Activated CD4-positive, alpha-beta T cell treated with anti-CD3 and anti-CD28 coated beads, Interleukin-2, amount 50 U/mL, for 24 hours (primary cell): Measurements from ENCODE around the gene TVP23A.
"Not testable (repeated sequence)": the region's sequence is repeated elsewhere in the genome, so short reads cannot be mapped to it uniquely, and the experiment has no call there.

ENCODE experiments used
- DNase-seq, 2 donors: peaks; one replicate each; pipeline ENCODE4 v3.0.0-alpha.2; 2020; ENCODE audit warnings: low read depth in 1 of 2, low spot score in 1 of 2

Gene TVP23A

GRCh38 chr16:10806698-10807097 lies 11.9 kb downstream of the TVP23A start:
- DNase-seq: no peak

GRCh38 chr16:10805334-10805733 lies 13.3 kb downstream of the TVP23A start:
- no peak for DNase-seq

GRCh38 chr16:10799736-10800135 lies 18.9 kb downstream of the TVP23A start:
- no peak for DNase-seq

- DNase-seq: no peak
Observed at GRCh38 chr16:10791048-10791447, 27.5 kb downstream of the TVP23A start.

- not testable (repeated sequence) for DNase-seq
Observed at GRCh38 chr16:10788630-10789029, 30.0 kb downstream of the TVP23A start.

GRCh38 chr16:10787304-10787703 lies 31.3 kb downstream of the TVP23A start:
- DNase-seq: no peak

GRCh38 chr16:10782628-10783027 lies 36.0 kb downstream of the TVP23A start:
- DNase-seq: no peak

- no peak for DNase-seq
Observed at GRCh38 chr16:10780628-10781027, 38.0 kb downstream of the TVP23A start.

- DNase-seq: not testable (repeated sequence)
Observed at GRCh38 chr16:10779908-10780307, 38.7 kb downstream of the TVP23A start.

- no peak for DNase-seq
Observed at GRCh38 chr16:10777356-10777755, 41.2 kb downstream of the TVP23A start.

- not testable (repeated sequence) for DNase-seq
Observed at GRCh38 chr16:10776923-10777322, 41.7 kb downstream of the TVP23A start.

GRCh38 chr16:10776280-10776679 lies 42.3 kb downstream of the TVP23A start:
- DNase-seq: no peak

- DNase-seq: no peak
Observed at GRCh38 chr16:10770907-10771306, 47.7 kb downstream of the TVP23A start.

GRCh38 chr16:10769381-10769780 lies 49.2 kb downstream of the TVP23A start:
- DNase-seq: no peak

GRCh38 chr16:10767127-10767526 lies 51.5 kb downstream of the TVP23A start:
- DNase-seq: no peak

GRCh38 chr16:10765772-10766171 lies 52.8 kb downstream of the TVP23A start:
- no peak for DNase-seq

GRCh38 chr16:10763456-10763855 lies 55.1 kb downstream of the TVP23A start:
- DNase-seq: no peak

- DNase-seq: no peak
Observed at GRCh38 chr16:10762336-10763016, 56.1 kb downstream of the TVP23A start.

- DNase-seq: no peak
Observed at GRCh38 chr16:10761373-10761772, 57.2 kb downstream of the TVP23A start.

GRCh38 chr16:10760858-10761257 lies 57.7 kb downstream of the TVP23A start:
- no peak for DNase-seq

- no peak for DNase-seq
Observed at GRCh38 chr16:10756574-10756973, 62.0 kb downstream of the TVP23A start.

GRCh38 chr16:10754941-10755340 lies 63.7 kb downstream of the TVP23A start:
- no peak for DNase-seq

GRCh38 chr16:10753670-10754069 lies 64.9 kb downstream of the TVP23A start:
- DNase-seq: no peak
